Esophagus (tissue), 2 donors: Measurements from ENCODE around the gene ENTHD1. TPM values are rescaled to one million over a fixed set of nuclear protein-coding genes. Genes with fewer than 3 reads are reported as not detected.

Source experiments
- H3K27ac ChIP-seq, 2 donors: one replicate each; pipeline ENCODE4 v1.5.1; 2013; ENCODE audit warnings: low read depth in 2 of 2, mild to moderate bottlenecking in 2 of 2, inconsistent platforms in 1 of 2, low read length in 1 of 2, moderate library complexity in 1 of 2
- H3K27me3 ChIP-seq, 2 donors: one replicate each; pipeline ENCODE4 v1.6.1; 2013; ENCODE audit warnings: low read length in 2 of 2, control low read depth in 1 of 2, mild to moderate bottlenecking in 1 of 2; ENCODE audit not compliant: insufficient read depth in 2 of 2, control insufficient read depth in 1 of 2
- H3K36me3 ChIP-seq, 2 donors: one replicate each; pipeline ENCODE4 v1.6.1; 2013; ENCODE audit warnings: low read length in 1 of 2; ENCODE audit not compliant: control insufficient read depth in 2 of 2, insufficient read depth in 2 of 2
- H3K4me1 ChIP-seq, 2 donors: one replicate each; pipeline ENCODE4 v1.6.1; 2013; ENCODE audit warnings: low read length in 1 of 2; ENCODE audit not compliant: control insufficient read depth in 2 of 2, insufficient read depth in 2 of 2
- H3K4me3 ChIP-seq, 2 donors: one replicate each; pipeline ENCODE4 v1.5.1; 2013; ENCODE audit warnings: low read length in 2 of 2, mild to moderate bottlenecking in 2 of 2, low read depth in 1 of 2, moderate library complexity in 1 of 2
- H3K9me3 ChIP-seq, 2 donors: one replicate each; pipeline ENCODE4 v1.6.1; 2013; ENCODE audit warnings: mild to moderate bottlenecking in 2 of 2, low read depth in 1 of 2, low read length in 1 of 2, moderate library complexity in 1 of 2; ENCODE audit not compliant: control insufficient read depth in 2 of 2, insufficient read depth in 1 of 2
- WGBS, 2 donors: extraction: QIAGEN DNeasy Blood & Tissue Kit; methylation state at CpG; one replicate each; pipeline ENCODE4 v1.1.7; 2013; 5-methylcytosine and 5-hydroxymethylcytosine counted together
- polyA plus RNA-seq, 2 donors: library from polyadenylated mRNA; stranded (reverse); fragments of 200-250 nt; gene quantifications; one replicate each; pipeline ENCODE4 v1.2.3, GENCODE V29; 2013
- donor health status: healthy with polysubstance abuse.
- donor health status: Bipolar disorder and iron deficiency.

ENTHD1 gene
- polyA plus RNA-seq, 2 donors: not detected

GRCh38 chr22:39724857-39725256 lies 168.7 kb downstream of the ENTHD1 start:
- H3K9me3 ChIP-seq: no peaks in the 10 kb centered on the region
- WGBS, 2 donors: 90 to 91% methylated on average over 9 of the region's 9 CpGs
- H3K27me3 ChIP-seq: no peaks in the 10 kb centered on the region
- no peak overlapping the region for H3K4me3 ChIP-seq
- H3K27ac ChIP-seq: peak overlapping the region; percentile 25 to 78
- H3K4me1 ChIP-seq: peaks cover 2 to 17% of the 10 kb centered on the region in 2 donors
- no peaks in the 10 kb centered on the region for H3K36me3 ChIP-seq

GRCh38 chr22:39724390-39724789 lies 169.2 kb downstream of the ENTHD1 start:
- Histone ChIP-seq H3K27ac (peak overlapping the region; percentile 72 to 79), H3K36me3 (no peaks in the 10 kb centered on the region), H3K4me1 (peaks cover 2 to 19% of the 10 kb centered on the region in 2 donors), H3K4me3 (no peak overlapping the region), H3K9me3 (no peaks in the 10 kb centered on the region), H3K27me3 (no peaks in the 10 kb centered on the region)
- 70 to 75% methylated on average over 4 of the region's 4 CpGs for WGBS, 2 donors

GRCh38 chr22:39723899-39724351 lies 169.6 kb downstream of the ENTHD1 start:
- Histone ChIP-seq H3K4me1 (peaks cover 2 to 23% of the 10 kb centered on the region in 2 donors), H3K9me3 (no peaks in the 10 kb centered on the region), H3K4me3 (no peak overlapping the region), H3K36me3 (no peaks in the 10 kb centered on the region), H3K27ac (peak overlapping the region; percentile 72 to 79), H3K27me3 (no peaks in the 10 kb centered on the region)
- 52 to 68% methylated on average over 3 of the region's 3 CpGs for WGBS, 2 donors

GRCh38 chr22:39723463-39723862 lies 170.1 kb downstream of the ENTHD1 start:
- H3K9me3 ChIP-seq: no peaks in the 10 kb centered on the region

GRCh38 chr22:39722501-39722900 lies 171.1 kb downstream of the ENTHD1 start:
- no peaks in the 10 kb centered on the region for H3K27me3 ChIP-seq
- H3K4me1 ChIP-seq: peaks cover 2 to 27% of the 10 kb centered on the region in 2 donors
- no peak overlapping the region for H3K4me3 ChIP-seq
- no peaks in the 10 kb centered on the region for H3K36me3 ChIP-seq
- no peak overlapping the region for H3K27ac ChIP-seq
- WGBS, 2 donors: 60 to 66% methylated on average over 4 of the region's 4 CpGs
- H3K9me3 ChIP-seq: no peaks in the 10 kb centered on the region

More at GRCh38 chr22:39723463-39723862, 170.1 kb downstream of the ENTHD1 start:
- H3K27me3 ChIP-seq: no peaks in the 10 kb centered on the region
- H3K4me3 ChIP-seq: no peak overlapping the region
- peaks cover 2 to 24% of the 10 kb centered on the region in 2 donors for H3K4me1 ChIP-seq
- no peaks in the 10 kb centered on the region for H3K36me3 ChIP-seq
- WGBS, 2 donors: 81 to 88% methylated on average over 10 of the region's 10 CpGs
- H3K27ac ChIP-seq: no peak overlapping the region

GRCh38 chr22:39722032-39722325 lies 171.6 kb downstream of the ENTHD1 start:
- Histone ChIP-seq H3K27ac (no peak overlapping the region), H3K27me3 (no peaks in the 10 kb centered on the region), H3K4me1 (peaks cover 2 to 27% of the 10 kb centered on the region in 2 donors), H3K36me3 (no peaks in the 10 kb centered on the region), H3K4me3 (no peak overlapping the region), H3K9me3 (no peaks in the 10 kb centered on the region)
- WGBS, 2 donors: 86 to 94% methylated on average over 6 of the region's 6 CpGs

GRCh38 chr22:39721206-39722031 lies 172.1 kb downstream of the ENTHD1 start:
- Histone ChIP-seq H3K36me3 (no peaks in the 10 kb centered on the region), H3K27me3 (no peaks in the 10 kb centered on the region), H3K4me3 (no peak overlapping the region), H3K4me1 (peaks cover 2 to 27% of the 10 kb centered on the region in 2 donors), H3K27ac (no peak overlapping the region), H3K9me3 (no peaks in the 10 kb centered on the region)
- WGBS, 2 donors: 57 to 59% methylated on average over 9 of the region's 9 CpGs

GRCh38 chr22:39719559-39720450 lies 173.8 kb downstream of the ENTHD1 start:
- WGBS, 2 donors: 75 to 84% methylated on average over 15 of the region's 15 CpGs

GRCh38 chr22:39718921-39719475 lies 174.6 kb downstream of the ENTHD1 start:
- peaks cover 2 to 21% of the 10 kb centered on the region in 2 donors for H3K4me1 ChIP-seq
- H3K36me3 ChIP-seq: no peaks in the 10 kb centered on the region
- no peak overlapping the region for H3K27ac ChIP-seq
- 85 to 91% methylated on average over 8 of the region's 8 CpGs for WGBS, 2 donors
- H3K9me3 ChIP-seq: no peaks in the 10 kb centered on the region
- no peaks in the 10 kb centered on the region for H3K27me3 ChIP-seq
- H3K4me3 ChIP-seq: no peak overlapping the region

More at GRCh38 chr22:39719559-39720450, 173.8 kb downstream of the ENTHD1 start:
- no peak overlapping the region for H3K4me3 ChIP-seq
- H3K27me3 ChIP-seq: no peaks in the 10 kb centered on the region
- H3K9me3 ChIP-seq: no peaks in the 10 kb centered on the region
- H3K4me1 ChIP-seq: peaks cover 2 to 25% of the 10 kb centered on the region in 2 donors
- H3K36me3 ChIP-seq: no peaks in the 10 kb centered on the region
- H3K27ac ChIP-seq: no peak overlapping the region
